Mucosa of stomach (tissue), 1 donor: ENCODE results near the gene SGCD.

ENCODE experiments used
- H3K27me3 ChIP-seq: one replicate; pipeline ENCODE4 v1.7.0; 2013; ENCODE audit warnings: mild to moderate bottlenecking, low read length; ENCODE audit not compliant: control insufficient read depth, insufficient read depth
- H3K36me3 ChIP-seq: one replicate; pipeline ENCODE4 v1.7.0; 2013; ENCODE audit warnings: low read length; ENCODE audit not compliant: control insufficient read depth, insufficient read depth
- H3K4me1 ChIP-seq: one replicate; pipeline ENCODE4 v1.7.0; 2013; ENCODE audit warnings: mild to moderate bottlenecking, low read length; ENCODE audit not compliant: control insufficient read depth, insufficient read depth
- H3K4me3 ChIP-seq: one replicate; pipeline ENCODE4 v1.7.0; 2013; ENCODE audit warnings: low read length
- H3K9ac ChIP-seq: one replicate; pipeline ENCODE4 v1.7.0; 2013; ENCODE audit warnings: mild to moderate bottlenecking, low read length, moderate library complexity
- H3K9me3 ChIP-seq: one replicate; pipeline ENCODE4 v1.7.0; 2013; ENCODE audit warnings: mild to moderate bottlenecking, low read length, moderate library complexity; ENCODE audit not compliant: control insufficient read depth
- donor health status: Pancreatic carcinoma.

The SGCD gene

GRCh38 chr5:156498226-156498980, 171.4 kb downstream of the SGCD start:
- H3K9ac ChIP-seq: no peak overlapping the region
- no peaks in the 10 kb centered on the region for H3K27me3 ChIP-seq
- no peak overlapping the region for H3K4me3 ChIP-seq
- H3K36me3 ChIP-seq: no peaks in the 10 kb centered on the region
- no peaks in the 10 kb centered on the region for H3K4me1 ChIP-seq
- H3K9me3 ChIP-seq: no peaks in the 10 kb centered on the region

GRCh38 chr5:156500755-156501154, 173.8 kb downstream of the SGCD start:
- no peaks in the 10 kb centered on the region for H3K27me3 ChIP-seq
- H3K9me3 ChIP-seq: no peaks in the 10 kb centered on the region
- no peaks in the 10 kb centered on the region for H3K4me1 ChIP-seq
- no peak overlapping the region for H3K4me3 ChIP-seq
- H3K36me3 ChIP-seq: no peaks in the 10 kb centered on the region
- no peak overlapping the region for H3K9ac ChIP-seq

- H3K27me3 ChIP-seq: no peaks in the 10 kb centered on the region
- no peak overlapping the region for H3K9ac ChIP-seq
- no peaks in the 10 kb centered on the region for H3K4me1 ChIP-seq
- H3K36me3 ChIP-seq: no peaks in the 10 kb centered on the region
- no peak overlapping the region for H3K4me3 ChIP-seq
- no peaks in the 10 kb centered on the region for H3K9me3 ChIP-seq
Measured at GRCh38 chr5:156505101-156505500, 178.1 kb downstream of the SGCD start.

- no peak overlapping the region for H3K9ac ChIP-seq
- H3K4me1 ChIP-seq: no peaks in the 10 kb centered on the region
- H3K4me3 ChIP-seq: no peak overlapping the region
- no peaks in the 10 kb centered on the region for H3K9me3 ChIP-seq
- no peaks in the 10 kb centered on the region for H3K36me3 ChIP-seq
- H3K27me3 ChIP-seq: no peaks in the 10 kb centered on the region
Measured at GRCh38 chr5:156513123-156513815, 186.3 kb downstream of the SGCD start.

- Histone ChIP-seq H3K4me3 (no peak overlapping the region), H3K36me3 (no peaks in the 10 kb centered on the region), H3K4me1 (no peaks in the 10 kb centered on the region), H3K27me3 (no peaks in the 10 kb centered on the region), H3K9me3 (no peaks in the 10 kb centered on the region), H3K9ac (no peak overlapping the region)
Measured at GRCh38 chr5:156515121-156515520, 188.2 kb downstream of the SGCD start.

- H3K9me3 ChIP-seq: no peaks in the 10 kb centered on the region
Measured at GRCh38 chr5:156515803-156516360, 188.9 kb downstream of the SGCD start.

GRCh38 chr5:156522651-156523529, 195.9 kb downstream of the SGCD start:
- H3K4me1 ChIP-seq: no peaks in the 10 kb centered on the region
- no peaks in the 10 kb centered on the region for H3K27me3 ChIP-seq
- H3K36me3 ChIP-seq: no peaks in the 10 kb centered on the region
- H3K4me3 ChIP-seq: no peak overlapping the region
- no peaks in the 10 kb centered on the region for H3K9me3 ChIP-seq
- H3K9ac ChIP-seq: no peak overlapping the region

More at GRCh38 chr5:156515803-156516360, 188.9 kb downstream of the SGCD start:
- Histone ChIP-seq H3K36me3 (no peaks in the 10 kb centered on the region), H3K4me1 (no peaks in the 10 kb centered on the region), H3K4me3 (no peak overlapping the region), H3K9ac (no peak overlapping the region), H3K27me3 (no peaks in the 10 kb centered on the region)

GRCh38 chr5:156523607-156524006, 196.6 kb downstream of the SGCD start:
- H3K9me3 ChIP-seq: no peaks in the 10 kb centered on the region
- no peak overlapping the region for H3K9ac ChIP-seq
- H3K4me3 ChIP-seq: no peak overlapping the region
- no peaks in the 10 kb centered on the region for H3K36me3 ChIP-seq
- H3K27me3 ChIP-seq: no peaks in the 10 kb centered on the region
- H3K4me1 ChIP-seq: no peaks in the 10 kb centered on the region

- no peaks in the 10 kb centered on the region for H3K27me3 ChIP-seq
- no peaks in the 10 kb centered on the region for H3K9me3 ChIP-seq
- no peak overlapping the region for H3K9ac ChIP-seq
- H3K36me3 ChIP-seq: no peaks in the 10 kb centered on the region
- no peaks in the 10 kb centered on the region for H3K4me1 ChIP-seq
- H3K4me3 ChIP-seq: no peak overlapping the region
Measured at GRCh38 chr5:156526081-156526925, 199.3 kb downstream of the SGCD start.

- no peaks in the 10 kb centered on the region for H3K9me3 ChIP-seq
- no peak overlapping the region for H3K9ac ChIP-seq
- no peaks in the 10 kb centered on the region for H3K27me3 ChIP-seq
- H3K36me3 ChIP-seq: no peaks in the 10 kb centered on the region
- H3K4me1 ChIP-seq: no peaks in the 10 kb centered on the region
- no peak overlapping the region for H3K4me3 ChIP-seq
Measured at GRCh38 chr5:156527611-156528010, 200.6 kb downstream of the SGCD start.

- H3K4me1 ChIP-seq: no peaks in the 10 kb centered on the region
- H3K9ac ChIP-seq: no peak overlapping the region
- H3K4me3 ChIP-seq: no peak overlapping the region
- no peaks in the 10 kb centered on the region for H3K9me3 ChIP-seq
- H3K27me3 ChIP-seq: no peaks in the 10 kb centered on the region
- H3K36me3 ChIP-seq: no peaks in the 10 kb centered on the region
Measured at GRCh38 chr5:156528673-156529072, 201.7 kb downstream of the SGCD start.
